Sigmoid colon (tissue), 4 donors: ENCODE measurements around the gene GPR75.

Experiments used
- EP300 ChIP-seq, 4 donors: sonication (generic); formaldehyde crosslinking; IDR thresholded peaks; one replicate each; pipeline ENCODE4 v1.6.1; 2017; ENCODE audit warnings: antibody characterized with exemption in 4 of 4
- POLR2A ChIP-seq, 2 donors: fragments of 450-650 bp; IDR thresholded peaks; one replicate each; pipeline ENCODE4 v1.6.1; 2016; ENCODE audit warnings: antibody characterized with exemption in 2 of 2, mild to moderate bottlenecking in 2 of 2, moderate library complexity in 2 of 2
- POLR2AphosphoS5 ChIP-seq, 4 donors: sonication (generic); formaldehyde crosslinking; IDR thresholded peaks; one replicate each; pipeline ENCODE4 v1.6.1; 2017; ENCODE audit warnings: antibody characterized with exemption in 4 of 4
- TF ChIP-seq, protein P1 (sequence below), 4 experiments: fragments of 450-650 bp in 3 of 4; fragments of 200-600 bp in 1 of 4; IDR thresholded peaks; one replicate each; pipeline ENCODE4 v1.5.1; 2016 to 2019; ENCODE audit warnings: antibody characterized with exemption in 4 of 4, mild to moderate bottlenecking in 3 of 4, moderate library complexity in 2 of 4

DNA sequence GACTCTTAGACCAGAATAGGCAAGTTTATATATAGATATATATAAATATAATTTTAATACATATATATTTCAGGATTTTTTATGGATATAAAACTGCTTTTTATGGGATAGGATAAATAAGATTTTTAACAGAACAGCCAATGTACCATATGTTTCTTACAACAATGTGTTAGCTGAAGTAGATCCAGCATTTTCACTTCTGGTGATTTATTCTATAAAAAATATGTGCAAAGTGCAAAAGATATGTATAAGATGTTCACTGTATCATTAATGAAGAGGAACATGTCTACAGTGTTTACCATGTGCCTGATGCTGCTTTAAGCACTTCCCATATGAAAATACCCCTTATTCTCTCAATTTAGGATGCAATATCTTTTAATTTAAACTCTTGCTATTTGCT, 22.2 kb upstream of the GPR75 start:
- TF ChIP-seq, protein P1, sequence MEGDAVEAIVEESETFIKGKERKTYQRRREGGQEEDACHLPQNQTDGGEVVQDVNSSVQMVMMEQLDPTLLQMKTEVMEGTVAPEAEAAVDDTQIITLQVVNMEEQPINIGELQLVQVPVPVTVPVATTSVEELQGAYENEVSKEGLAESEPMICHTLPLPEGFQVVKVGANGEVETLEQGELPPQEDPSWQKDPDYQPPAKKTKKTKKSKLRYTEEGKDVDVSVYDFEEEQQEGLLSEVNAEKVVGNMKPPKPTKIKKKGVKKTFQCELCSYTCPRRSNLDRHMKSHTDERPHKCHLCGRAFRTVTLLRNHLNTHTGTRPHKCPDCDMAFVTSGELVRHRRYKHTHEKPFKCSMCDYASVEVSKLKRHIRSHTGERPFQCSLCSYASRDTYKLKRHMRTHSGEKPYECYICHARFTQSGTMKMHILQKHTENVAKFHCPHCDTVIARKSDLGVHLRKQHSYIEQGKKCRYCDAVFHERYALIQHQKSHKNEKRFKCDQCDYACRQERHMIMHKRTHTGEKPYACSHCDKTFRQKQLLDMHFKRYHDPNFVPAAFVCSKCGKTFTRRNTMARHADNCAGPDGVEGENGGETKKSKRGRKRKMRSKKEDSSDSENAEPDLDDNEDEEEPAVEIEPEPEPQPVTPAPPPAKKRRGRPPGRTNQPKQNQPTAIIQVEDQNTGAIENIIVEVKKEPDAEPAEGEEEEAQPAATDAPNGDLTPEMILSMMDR (IDR thresholded peaks at IDR 0.05): no peak
- TF ChIP-seq POLR2A (IDR thresholded peaks at IDR 0.05) (no peak), POLR2AphosphoS5 (IDR thresholded peaks at IDR 0.05) (no peak), EP300 (IDR thresholded peaks at IDR 0.05) (no peak)
